Aorta (tissue), 5 donors: ENCODE results near the gene KIF2C. TPM values are rescaled to one million over a fixed set of nuclear protein-coding genes. Genes with fewer than 3 reads are reported as not detected.
"Not testable (repeated sequence)": the region's sequence is repeated elsewhere in the genome, so short reads cannot be mapped to it uniquely, and the experiment has no call there.

Source experiments
- ATAC-seq: fragments of 200-7000 bp; cut with Tn5 transposase; one replicate; pipeline ENCODE4 v1.9.1; 2022; ENCODE audit warnings: moderate library complexity; ENCODE audit not compliant: low FRiP score
- DNase-seq, 2 donors: peaks; one replicate each; pipeline ENCODE4 v3.0.0-alpha.2; 2020
- H3K27ac ChIP-seq, 2 donors: one replicate each; pipeline ENCODE4 v1.5.1; 2013; ENCODE audit warnings: low read length in 2 of 2, mild to moderate bottlenecking in 2 of 2, moderate library complexity in 2 of 2, control low read depth in 1 of 2, inconsistent platforms in 1 of 2, low read depth in 1 of 2
- H3K27me3 ChIP-seq, 2 donors: one replicate each; pipeline ENCODE4 v1.6.1; 2013; ENCODE audit warnings: control low read depth in 1 of 2, low read length in 1 of 2, mild to moderate bottlenecking in 1 of 2, moderate library complexity in 1 of 2; ENCODE audit not compliant: insufficient read depth in 2 of 2, control insufficient read depth in 1 of 2
- H3K36me3 ChIP-seq, 2 donors: one replicate each; pipeline ENCODE4 v1.6.1; 2013; ENCODE audit warnings: control low read depth in 1 of 2, low read length in 1 of 2, mild to moderate bottlenecking in 1 of 2; ENCODE audit not compliant: insufficient read depth in 2 of 2, control insufficient read depth in 1 of 2
- H3K4me1 ChIP-seq, 2 donors: one replicate each; pipeline ENCODE4 v1.6.1; 2013; ENCODE audit warnings: low read length in 2 of 2, control low read depth in 1 of 2, mild to moderate bottlenecking in 1 of 2, moderate library complexity in 1 of 2; ENCODE audit not compliant: insufficient read depth in 2 of 2, control insufficient read depth in 1 of 2
- H3K4me3 ChIP-seq, 2 donors: one replicate each; pipeline ENCODE4 v1.5.1; 2013; ENCODE audit warnings: low read length in 2 of 2, control low read depth in 1 of 2, mild to moderate bottlenecking in 1 of 2
- H3K9me3 ChIP-seq: one replicate; pipeline ENCODE4 v1.6.1; 2013; ENCODE audit warnings: mild to moderate bottlenecking, low read length; ENCODE audit not compliant: control insufficient read depth
- WGBS, 2 donors: extraction: QIAGEN DNeasy Blood & Tissue Kit; methylation state at CpG; one replicate each; pipeline ENCODE4 v1.1.7; 2013; 5-methylcytosine and 5-hydroxymethylcytosine counted together
- intact Hi-C, 2 donors: fragments of 100-400 bp; cut with DNase I; formaldehyde crosslinking; loops; one replicate each; pipeline versions ENCODE4 v1.14.2 to v1.15.0; 2022
- polyA plus RNA-seq, 2 donors: library from polyadenylated mRNA; stranded (reverse); fragments of 200-250 nt; gene quantifications; one replicate each; pipeline ENCODE4 v1.2.3, GENCODE V29; 2013
- total RNA-seq, 2 donors: library from RNA; stranded (reverse); fragmentation: NEBNext Ultra II Directional; extraction: Animal tissue kit (Norgen Biotek cat#: 25700); gene quantifications; one replicate each; pipeline ENCODE4 v1.2.1, GENCODE V29; 2021
- donor health status: healthy with polysubstance abuse.
- donor health status: Bipolar disorder and iron deficiency.
- donor health status: DM: no; HTN: no; CAD: no.
- donor health status: DM: no; HTN: no; CAD: no.
- donor health status: DM: yes; HTN: yes; CAD: no.

KIF2C gene
- total and polyA plus RNA-seq, 4 donors: 0.75 to 3.5 (median 1.6) TPM

- WGBS, 2 donors: 81 to 87% methylated on average over 7 of the region's 7 CpGs
- Histone ChIP-seq H3K4me1 (no peaks in the 10 kb centered on the region), H3K4me3 (no peak overlapping the region), H3K27ac (no peak overlapping the region), H3K36me3 (no peaks in the 10 kb centered on the region), H3K27me3 (no peaks in the 10 kb centered on the region), H3K9me3 (no peaks in the 10 kb centered on the region)
- intact Hi-C loops: loop anchor here in 1 of 2 donors (5.0 kb wide), 1 partner anchor 221 kb away; the partner anchor contains the start of genes HECTD3 and UROD
- ATAC-seq (no peak), DNase-seq (peak in 1 of 2 donors; percentile 59)
Observed at GRCh38 chr1:44790968-44791801, 51.5 kb downstream of the KIF2C start.

DNA sequence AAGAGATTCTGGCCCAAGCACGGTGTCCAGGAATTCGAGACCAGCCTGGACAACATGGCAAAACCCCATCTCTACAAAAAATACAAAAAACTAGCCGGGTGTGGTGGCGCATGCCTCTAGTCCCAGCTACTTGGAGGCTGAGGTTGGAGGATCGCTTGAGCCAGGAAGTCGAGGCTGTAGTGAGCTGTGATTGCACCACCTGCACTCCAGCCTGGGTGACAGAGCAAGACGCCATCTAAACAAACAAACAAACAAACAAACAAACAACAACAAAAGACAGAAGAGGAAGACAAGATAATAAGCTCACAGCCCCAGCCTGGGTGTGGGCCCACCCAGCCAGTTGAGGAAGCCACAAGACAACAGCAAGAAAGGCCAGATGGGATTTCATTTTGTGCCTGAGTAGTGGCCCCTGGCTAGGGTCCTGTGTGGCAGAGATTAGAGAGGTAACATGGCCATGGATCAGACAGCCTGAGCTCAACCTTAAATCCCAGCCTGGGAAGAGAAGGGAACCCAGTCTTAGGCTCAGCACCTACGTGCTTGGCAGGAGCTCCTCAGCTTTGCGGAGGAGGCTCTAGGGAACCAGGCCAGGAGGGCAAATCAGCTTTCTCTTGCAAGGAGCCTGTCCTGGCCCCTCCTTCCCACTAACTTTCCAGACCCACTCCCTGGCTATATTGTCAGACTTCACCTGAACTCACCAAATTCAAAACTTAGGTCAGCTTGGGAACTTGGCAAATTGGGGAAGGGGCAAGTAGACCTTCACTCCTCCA is 53.3 kb downstream of the KIF2C start:
- no peak for ATAC-seq
- H3K27me3 ChIP-seq: no peaks in the 10 kb centered on the region
- WGBS, 2 donors: 75 to 82% methylated on average over 9 of the region's 9 CpGs

GRCh38 chr1:44797886-44798285 is 58.2 kb downstream of the KIF2C start:
- H3K27ac ChIP-seq, H3K4me1 ChIP-seq, ATAC-seq, H3K27me3 ChIP-seq, H3K9me3 ChIP-seq, H3K36me3 ChIP-seq, intact Hi-C loops, H3K4me3 ChIP-seq: not testable (repeated sequence)
- WGBS, 2 donors: 69 to 73% methylated on average over 8 of the region's 8 CpGs
- DNase-seq: peak in 1 of 2 donors; percentile 11

More for the DNA sequence above, 53.3 kb downstream of the KIF2C start:
- intact Hi-C loops: loop anchor here in 1 of 2 donors (5.0 kb wide), 1 partner anchor 219 kb away; the partner anchor contains the start of genes HECTD3 and UROD
- Histone ChIP-seq H3K36me3 (no peaks in the 10 kb centered on the region), H3K4me1 (no peaks in the 10 kb centered on the region), H3K27ac (no peak overlapping the region), H3K4me3 (no peak overlapping the region), H3K9me3 (no peaks in the 10 kb centered on the region)
- peak in 1 of 2 donors; percentile 46 for DNase-seq

- DNase-seq (peak; percentile 47 to 65), ATAC-seq (no peak)
- WGBS, 2 donors: 92% methylated on average over 10 of the region's 10 CpGs
- Histone ChIP-seq H3K36me3 (no peaks in the 10 kb centered on the region), H3K4me1 (no peaks in the 10 kb centered on the region), H3K9me3 (no peaks in the 10 kb centered on the region), H3K27me3 (no peaks in the 10 kb centered on the region), H3K27ac (peak overlapping the region in 1 of 2 donors; percentile 17), H3K4me3 (no peak overlapping the region)
- intact Hi-C loops: no loop called here
Observed at GRCh38 chr1:44798481-44799365, 59.1 kb downstream of the KIF2C start.

DNA sequence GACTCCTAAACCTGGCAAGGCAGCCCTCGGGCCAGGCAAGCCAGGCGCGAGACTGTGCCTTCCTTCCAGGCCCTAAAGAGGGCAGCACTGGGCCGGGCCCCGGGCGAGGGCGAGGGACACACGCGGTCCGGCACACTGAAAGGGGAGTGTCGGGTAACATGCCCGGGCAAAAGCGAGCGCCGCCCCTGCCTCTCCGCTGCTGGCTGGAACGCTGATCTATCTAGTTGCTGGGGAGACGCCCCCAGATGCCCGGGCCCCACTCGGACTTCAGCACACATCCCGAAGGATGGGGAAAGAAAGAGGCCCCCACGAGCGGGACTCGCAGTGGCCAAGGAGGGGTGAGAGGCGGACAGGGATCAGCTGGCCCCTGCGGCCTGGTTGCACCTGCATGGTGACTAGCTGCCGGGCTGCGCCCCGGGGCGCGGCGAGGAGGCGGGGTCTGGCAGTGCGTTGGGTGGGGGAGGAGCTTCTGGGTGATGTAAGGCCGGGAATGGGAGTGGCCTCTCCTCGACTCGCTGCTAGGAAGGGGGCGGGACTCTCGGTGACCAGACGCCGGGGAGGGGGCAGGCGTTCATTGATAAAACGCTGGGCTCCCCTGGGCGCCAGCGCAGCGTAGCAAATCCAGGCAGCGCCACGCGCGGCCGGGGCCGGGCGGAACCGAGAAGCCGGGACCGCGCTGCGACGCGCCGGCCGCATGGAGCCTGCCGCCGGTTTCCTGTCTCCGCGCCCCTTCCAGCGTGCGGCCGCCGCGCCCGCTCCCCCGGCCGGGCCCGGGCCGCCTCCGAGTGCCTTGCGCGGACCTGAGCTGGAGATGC is 60.3 kb downstream of the KIF2C start, which contains the start of gene PLK3:
PLK3 (plus strand) TSS at position 608 of the 815 bp plus-strand sequence; CDS start at position 695, 87 bp downstream.
- Histone ChIP-seq H3K4me1 (no peaks in the 10 kb centered on the region), H3K36me3 (peaks cover 0 to 2% of the 10 kb centered on the region in 2 donors), H3K27me3 (no peaks in the 10 kb centered on the region), H3K27ac (peak within 1 kb of the TSS; percentile 92 to 95), H3K4me3 (peak within 1 kb of the TSS; percentile 73 to 97), H3K9me3 (no peaks in the 10 kb centered on the region)
- DNase-seq (peak; percentile 98 to 99), ATAC-seq (peak; percentile 96)
- intact Hi-C loops: loop anchor here (5.0 to 10.0 kb wide), 2 partner anchors 65 to 502 kb away; partner anchors contain the start of genes KIF2C (in 1 of the 2) and RNU5D-1 (in 1 of the 2)
- WGBS, 2 donors: 0% methylated on average over 56 to 79 of the region's 79 CpGs

DNA sequence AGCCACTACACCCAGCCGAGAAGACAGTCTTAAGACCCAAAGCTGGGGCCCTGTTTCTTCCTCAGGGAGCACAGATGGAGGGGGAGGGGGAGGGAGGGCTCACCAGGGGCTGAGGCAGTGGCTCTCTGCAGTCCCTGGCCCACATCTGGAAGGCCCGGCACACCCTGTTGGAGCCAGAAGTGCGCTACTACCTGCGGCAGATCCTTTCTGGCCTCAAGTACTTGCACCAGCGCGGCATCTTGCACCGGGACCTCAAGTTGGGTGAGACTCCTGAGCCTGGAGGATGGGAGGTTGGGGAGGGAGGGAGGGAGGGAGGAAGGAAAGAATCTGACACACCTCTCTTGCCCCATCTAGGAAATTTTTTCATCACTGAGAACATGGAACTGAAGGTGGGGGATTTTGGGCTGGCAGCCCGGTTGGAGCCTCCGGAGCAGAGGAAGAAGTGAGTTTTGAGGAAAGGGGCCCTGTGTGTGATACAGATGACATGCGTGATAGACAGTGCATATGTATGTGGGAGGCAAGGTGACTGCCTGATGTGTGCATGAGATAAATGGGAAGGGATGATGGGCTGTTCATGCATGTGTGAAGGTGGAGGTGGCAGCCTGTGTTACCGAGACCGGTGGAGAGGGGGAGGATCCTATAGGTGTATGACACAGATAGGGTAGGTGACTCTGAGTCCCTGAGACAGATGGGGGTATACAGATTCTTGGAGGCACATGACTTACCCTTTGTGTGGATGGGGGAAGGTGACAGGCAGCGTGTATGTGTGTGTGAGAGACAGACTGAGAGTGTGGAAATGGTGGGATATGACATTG is 62.1 kb downstream of the KIF2C start:
- 32 to 40% methylated on average over 13 of the region's 13 CpGs for WGBS, 2 donors

More for the DNA sequence above, 62.1 kb downstream of the KIF2C start:
- Histone ChIP-seq H3K4me3 (peak overlapping the region; percentile 57 to 76), H3K4me1 (no peaks in the 10 kb centered on the region), H3K27me3 (no peaks in the 10 kb centered on the region), H3K27ac (peak overlapping the region in 1 of 2 donors; percentile 78), H3K9me3 (no peaks in the 10 kb centered on the region), H3K36me3 (peaks cover 0 to 9% of the 10 kb centered on the region in 2 donors)
- intact Hi-C loops: loop anchor here (5.0 to 10.0 kb wide), 2 partner anchors 67 to 501 kb away; partner anchors contain the start of genes KIF2C (in 1 of the 2) and RNU5D-1 (in 1 of the 2)
- ATAC-seq (no peak), DNase-seq (peak; percentile 53 to 76)
